ENCODE measurements around the gene TOM1L2. TPM values are rescaled to one million over a fixed set of nuclear protein-coding genes. Genes with fewer than 3 reads are reported as not detected.

The TOM1L2 gene
- total RNA-seq, 1 experiment from 2014 or later, result 8.8 TPM

- DNase-seq (ENCODE audit: low spot score), result no peak
Measured at GRCh38 chr17:17807440-17807839, 164.8 kb downstream of the TOM1L2 start.

- no peak for DNase-seq (ENCODE audit: low spot score)
Measured at GRCh38 chr17:17806611-17807274, 165.5 kb downstream of the TOM1L2 start.

GRCh38 chr17:17806035-17806434 lies 166.2 kb downstream of the TOM1L2 start:
- DNase-seq (ENCODE audit: low spot score), result no peak

DNA sequence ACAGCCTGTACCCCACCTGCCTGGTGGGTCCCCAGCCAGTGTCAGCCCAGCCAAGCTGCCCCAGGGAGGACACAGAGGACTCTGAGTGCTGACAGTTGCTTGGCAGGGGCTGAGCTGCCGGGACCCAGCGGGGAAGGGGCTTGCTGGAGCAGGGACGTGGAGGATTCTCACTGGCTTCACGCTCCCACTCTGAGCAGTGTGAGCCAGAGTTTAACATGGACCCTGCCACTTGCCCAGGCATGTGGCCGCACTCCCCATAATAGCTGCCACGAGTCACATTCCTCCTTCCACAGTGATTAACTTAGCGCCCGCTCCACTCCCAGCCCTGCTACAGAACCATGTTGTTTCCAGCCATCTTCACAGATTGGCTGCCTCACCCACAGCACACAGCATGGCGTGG lies 166.6 kb downstream of the TOM1L2 start:
- no peak for DNase-seq (ENCODE audit: low spot score)

- no peak for DNase-seq (ENCODE audit: low spot score)
Measured at GRCh38 chr17:17804007-17804406, 168.2 kb downstream of the TOM1L2 start.

DNA sequence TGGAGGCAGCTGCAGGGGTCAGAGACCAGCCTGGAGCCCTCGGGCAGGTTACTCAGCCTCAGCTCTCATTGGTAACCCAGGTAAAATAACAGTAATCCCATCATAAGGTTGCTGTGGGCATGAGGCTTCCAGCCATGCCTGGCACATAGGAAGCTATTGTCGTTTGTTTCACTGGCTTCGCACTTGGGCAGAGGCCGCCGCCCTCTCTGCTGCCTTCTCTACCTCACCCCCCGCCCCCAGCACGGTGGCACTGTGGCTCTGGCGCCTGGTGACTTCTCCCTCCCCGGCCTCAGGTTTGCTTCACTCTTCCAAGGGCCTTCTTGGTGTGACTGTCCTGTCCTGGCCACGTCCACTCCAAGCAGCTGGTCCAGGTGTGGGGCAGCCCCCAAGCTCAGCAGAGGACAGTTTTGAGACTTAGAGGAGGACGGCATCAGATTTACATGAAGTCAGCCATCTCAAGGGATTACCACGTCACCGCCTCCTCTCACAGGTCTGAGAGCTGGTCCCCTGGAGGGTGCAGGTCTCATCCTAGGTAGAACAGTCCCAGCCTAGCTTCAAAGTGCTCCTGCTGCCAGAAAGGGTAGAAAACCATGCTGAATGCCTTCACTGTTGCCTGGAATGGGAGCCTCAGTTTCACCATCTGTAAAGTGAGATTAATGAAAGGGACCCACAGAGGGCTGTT lies 170.3 kb downstream of the TOM1L2 start:
- DNase-seq (ENCODE audit: low spot score), result no peak

- no peak for DNase-seq (ENCODE audit: low spot score)
Measured at GRCh38 chr17:17800504-17801021, 171.6 kb downstream of the TOM1L2 start.

DNA sequence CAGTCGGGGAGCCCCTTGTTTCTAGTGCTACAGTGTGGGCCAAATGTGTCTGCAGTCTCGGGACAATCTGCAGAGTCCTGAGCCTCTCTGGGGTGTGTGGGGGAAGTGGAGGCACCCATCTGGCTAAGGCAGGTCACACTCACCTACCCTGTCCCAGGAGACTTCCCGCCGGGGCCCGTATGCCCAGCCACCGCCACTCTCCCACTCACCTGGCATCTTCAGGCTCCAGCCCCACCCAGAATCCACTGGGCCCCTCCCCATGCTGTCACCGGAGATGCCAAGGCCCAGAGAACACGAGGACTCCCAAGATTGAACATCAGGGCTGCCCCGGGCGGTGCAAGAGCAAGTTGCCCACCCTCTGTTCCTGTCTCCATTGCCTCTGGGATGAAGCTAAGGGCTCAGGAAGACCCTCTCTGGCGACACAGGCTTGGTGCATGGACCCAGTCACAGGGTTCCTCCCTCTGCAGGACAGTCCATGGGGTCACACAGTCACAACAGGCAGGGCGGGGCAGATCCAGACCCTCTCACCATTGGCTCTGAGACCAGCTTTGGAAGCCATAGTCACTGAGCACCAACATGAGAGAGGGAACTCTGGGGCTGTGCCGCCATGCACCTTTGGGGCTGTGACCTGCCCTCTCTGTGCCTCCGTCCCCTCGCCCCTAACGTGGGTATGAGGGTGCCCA lies 173.5 kb downstream of the TOM1L2 start:
- DNase-seq (ENCODE audit: low spot score), result no peak

- DNase-seq (ENCODE audit: low spot score), result no peak
Measured at GRCh38 chr17:17798010-17798556, 174.1 kb downstream of the TOM1L2 start.

GRCh38 chr17:17797119-17797809 lies 174.9 kb downstream of the TOM1L2 start:
- DNase-seq (ENCODE audit: low spot score), result no peak

DNA sequence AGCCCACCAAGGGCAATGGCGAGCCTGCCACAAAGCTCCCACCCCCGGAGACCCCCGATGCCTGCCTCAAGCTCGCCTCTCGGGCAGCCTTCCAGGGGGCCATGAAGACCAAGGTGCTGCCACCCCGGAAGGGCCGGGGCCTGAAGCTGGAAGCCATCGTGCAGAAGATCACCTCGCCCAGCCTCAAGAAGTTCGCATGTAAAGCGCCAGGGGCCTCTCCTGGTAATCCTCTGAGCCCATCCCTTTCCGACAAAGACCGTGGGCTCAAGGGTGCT lies 175.5 kb downstream of the TOM1L2 start:
- DNase-seq (ENCODE audit: low spot score), result no peak

- no peak for DNase-seq (ENCODE audit: low spot score)
Measured at GRCh38 chr17:17795946-17796786, 176.0 kb downstream of the TOM1L2 start.

DNA sequence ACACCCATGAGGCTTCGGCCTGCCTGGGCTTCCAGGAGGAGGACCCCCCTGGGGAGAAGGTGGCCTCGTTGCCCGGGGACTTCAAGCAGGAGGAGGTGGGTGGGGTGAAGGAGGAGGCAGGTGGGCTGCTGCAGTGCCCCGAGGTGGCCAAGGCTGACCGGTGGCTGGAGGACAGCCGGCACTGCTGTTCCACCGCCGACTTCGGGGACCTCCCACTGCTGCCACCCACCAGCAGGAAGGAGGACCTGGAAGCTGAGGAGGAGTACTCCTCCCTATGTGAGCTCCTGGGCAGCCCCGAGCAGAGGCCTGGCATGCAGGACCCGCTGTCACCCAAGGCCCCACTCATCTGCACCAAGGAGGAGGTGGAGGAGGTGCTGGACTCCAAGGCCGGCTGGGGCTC lies 176.9 kb downstream of the TOM1L2 start:
- DNase-seq (ENCODE audit: low spot score), result no peak

- DNase-seq (ENCODE audit: low spot score), result no peak
Measured at GRCh38 chr17:17794382-17794781, 177.8 kb downstream of the TOM1L2 start.

Small RNAs within 50 kb of the gene (small RNA-seq; reads per million reads assigned to genes)
- gene MIR33B (0.86 reads per million, percentile 25 among the genes with 10 or more reads in this experiment), gene MIR6777 (not detected)

Other genes starting within 250 kb of the TOM1L2 start
- gene SREBF1, start 135.4 kb downstream of the TOM1L2 start, total RNA-seq (2014; rRNA removed; shearing (Covaris generic)), result 296 and 304 TPM in 2 replicates
- 0.03 and 0.78 TPM in 2 replicates for gene DRC3, start 462 bp upstream of the TOM1L2 start, total RNA-seq (2014; rRNA removed; shearing (Covaris generic))
- gene ATPAF2, start 66.8 kb upstream of the TOM1L2 start, total RNA-seq (2014; rRNA removed; shearing (Covaris generic)), result 14.8 and 25.5 TPM in 2 replicates
- 1.5 and 3.3 TPM in 2 replicates for gene GID4, start 67.0 kb upstream of the TOM1L2 start, total RNA-seq (2014; rRNA removed; shearing (Covaris generic))
- 43.7 and 46.0 TPM in 2 replicates for gene DRG2, start 115.5 kb upstream of the TOM1L2 start, total RNA-seq (2014; rRNA removed; shearing (Covaris generic))
- 0.05 TPM in 1 of 2 replicates, not detected in the other for gene MYO15A, start 136.4 kb upstream of the TOM1L2 start, total RNA-seq (2014; rRNA removed; shearing (Covaris generic))
- gene ALKBH5, start 211.4 kb upstream of the TOM1L2 start, total RNA-seq (2014; rRNA removed; shearing (Covaris generic)), result 74.4 and 75.8 TPM in 2 replicates